GM12801 (cell line): ENCODE data around the gene PLK3.

Source experiments
- CTCF ChIP-seq: IDR thresholded peaks from one replicate; pipeline ENCODE4 v1.5.1; 2011; ENCODE audit warnings: control low read depth; ENCODE audit not compliant: insufficient read length; ENCODE audit errors: extremely low read depth

PLK3 gene

GRCh38 chr1:44777547-44777946, 22.6 kb upstream of the PLK3 start:
- TF ChIP-seq CTCF, result no peak

- TF ChIP-seq CTCF, result no peak
Observed at GRCh38 chr1:44777969-44778635, 22.1 kb upstream of the PLK3 start.

- TF ChIP-seq CTCF, result no peak
Observed at GRCh38 chr1:44778705-44779576, 21.2 kb upstream of the PLK3 start.

- no peak for TF ChIP-seq CTCF
Observed at GRCh38 chr1:44780583-44781121, 19.5 kb upstream of the PLK3 start.

GRCh38 chr1:44783697-44784093, 16.5 kb upstream of the PLK3 start:
- no peak for TF ChIP-seq CTCF

GRCh38 chr1:44784094-44785028, 15.8 kb upstream of the PLK3 start:
- no peak for TF ChIP-seq CTCF

GRCh38 chr1:44785029-44785380, 15.2 kb upstream of the PLK3 start:
- TF ChIP-seq CTCF, result no peak
